ENCODE results near the gene PDXK.
"Not testable (repeated sequence)": the region's sequence is repeated elsewhere in the genome, so short reads cannot be mapped to it uniquely, and the experiment has no call there.

The PDXK gene

DNA sequence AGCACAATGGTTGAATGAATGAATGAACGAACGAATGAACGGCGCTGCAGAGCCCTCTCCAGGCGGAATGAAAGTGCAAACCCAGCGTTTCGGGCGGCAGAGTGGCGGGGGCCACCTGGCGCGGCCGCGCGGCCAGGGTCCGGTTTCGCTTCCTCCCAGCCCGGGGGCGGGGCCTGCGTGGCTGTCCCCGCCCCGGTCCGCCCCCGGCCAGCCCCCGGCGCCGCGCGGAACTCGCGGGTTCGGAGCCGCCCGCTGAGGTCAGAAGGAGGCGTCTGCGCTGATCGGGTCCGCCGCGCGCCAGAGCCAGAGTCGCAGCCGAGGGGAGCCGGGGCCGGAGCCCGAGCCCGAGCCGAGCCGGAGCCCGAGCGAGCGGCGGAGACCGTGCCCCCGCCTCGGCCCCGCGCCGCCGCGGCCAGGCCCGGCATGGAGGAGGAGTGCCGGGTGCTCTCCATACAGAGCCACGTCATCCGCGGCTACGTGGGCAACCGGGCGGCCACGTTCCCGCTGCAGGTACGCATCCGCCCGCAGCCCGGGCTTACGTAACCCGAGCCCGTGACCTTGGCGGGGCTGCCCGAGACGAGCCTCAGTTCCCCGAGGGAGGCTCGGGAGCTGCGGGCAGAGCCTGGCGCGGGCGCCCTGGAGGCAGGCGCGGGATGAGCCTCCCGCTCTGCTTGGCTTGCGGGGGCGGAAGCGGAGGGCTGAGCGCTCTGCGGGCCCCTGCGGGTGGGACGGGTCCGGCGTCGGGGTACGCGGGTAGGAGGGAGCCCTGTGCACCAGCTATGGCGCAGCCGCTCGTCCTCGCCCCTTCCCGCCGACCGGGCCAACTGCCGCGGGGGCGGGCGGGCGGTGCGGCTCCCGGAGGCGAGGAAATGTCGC lies at the start of gene PDXK:
TSS of gene PDXK (plus strand) at position 258 of the 876 bp plus-strand sequence. CDS start at position 424, 166 bp downstream.
- peak in 1 of 2 experiments; percentile 51 for DNase-seq

DNA sequence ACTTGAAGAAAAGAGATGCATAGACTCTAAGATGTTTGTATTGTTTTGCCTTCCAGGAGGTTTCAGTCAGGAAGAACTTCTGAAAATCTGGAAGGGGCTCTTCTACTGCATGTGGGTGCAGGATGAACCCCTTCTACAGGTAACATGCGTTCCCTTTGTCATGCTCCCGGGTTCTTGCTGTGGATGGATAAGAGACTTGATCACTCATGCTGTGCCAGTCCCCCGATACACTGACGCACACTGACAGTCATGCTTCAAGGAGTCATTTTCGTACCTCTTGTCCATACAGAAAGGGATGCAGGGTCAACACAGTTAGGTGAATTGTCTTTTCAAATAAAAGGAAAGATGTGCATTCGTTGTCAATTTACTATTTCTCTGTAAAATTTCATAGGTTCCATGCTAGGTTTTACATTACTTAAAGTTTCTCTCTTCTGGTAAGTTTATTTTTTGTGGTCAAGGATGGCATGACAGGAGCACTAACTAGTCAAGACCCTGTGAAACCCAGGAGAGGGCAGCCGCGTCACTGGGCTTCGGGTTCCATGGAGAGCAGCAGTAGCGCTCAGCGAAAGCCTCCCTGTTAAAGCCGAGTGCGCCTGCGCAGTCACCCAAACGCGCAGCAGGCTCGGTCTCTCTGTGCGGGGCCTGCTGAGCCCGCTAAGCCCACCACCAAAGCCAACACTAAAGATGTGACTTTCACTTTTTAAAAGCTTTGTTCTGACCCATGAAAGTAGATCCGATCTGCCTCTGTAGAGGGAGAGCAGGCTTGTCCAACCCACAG lies 48.9 kb upstream of the PDXK start:
- no peak for DNase-seq

DNA sequence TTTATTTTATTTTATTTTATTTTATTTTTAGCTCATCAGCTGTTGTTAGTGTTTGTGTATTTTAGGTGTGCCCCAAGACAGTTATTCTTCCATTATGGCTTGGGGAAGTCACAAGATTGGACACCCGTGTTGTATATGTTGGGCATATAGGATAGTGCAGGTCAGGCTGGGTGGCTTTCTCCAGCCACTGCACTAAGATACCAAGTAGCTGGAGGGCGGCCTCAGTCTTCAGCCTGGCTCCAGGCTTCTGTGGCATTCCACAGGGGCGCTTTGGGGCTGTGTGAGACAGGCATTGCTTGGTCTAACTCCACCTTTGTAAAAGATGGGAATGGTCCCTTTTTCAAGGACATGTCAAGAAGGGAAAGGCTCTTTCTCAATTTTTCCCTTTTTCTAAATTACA lies 43.1 kb upstream of the PDXK start:
- no peak for DNase-seq

DNA sequence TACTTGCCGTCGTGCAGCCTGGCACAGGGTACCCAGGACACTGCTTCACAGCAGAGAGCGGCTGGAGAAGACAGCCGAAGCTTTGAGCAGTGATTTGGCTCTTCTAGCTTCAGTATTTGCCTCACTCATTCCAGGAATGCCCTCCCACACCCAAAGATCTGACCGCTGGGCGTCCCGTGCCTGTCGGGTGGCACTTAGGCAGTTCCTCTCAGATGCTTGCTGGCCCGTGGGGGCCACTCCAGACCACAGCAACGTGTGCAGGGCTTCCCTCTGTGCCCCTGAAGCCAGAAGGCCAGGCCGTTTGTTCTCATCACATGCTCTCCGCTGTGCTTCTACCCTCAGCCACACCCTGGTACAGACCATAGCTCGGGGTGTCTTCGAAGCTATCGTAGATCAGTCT lies 42.5 kb upstream of the PDXK start:
- no peak for DNase-seq

DNA sequence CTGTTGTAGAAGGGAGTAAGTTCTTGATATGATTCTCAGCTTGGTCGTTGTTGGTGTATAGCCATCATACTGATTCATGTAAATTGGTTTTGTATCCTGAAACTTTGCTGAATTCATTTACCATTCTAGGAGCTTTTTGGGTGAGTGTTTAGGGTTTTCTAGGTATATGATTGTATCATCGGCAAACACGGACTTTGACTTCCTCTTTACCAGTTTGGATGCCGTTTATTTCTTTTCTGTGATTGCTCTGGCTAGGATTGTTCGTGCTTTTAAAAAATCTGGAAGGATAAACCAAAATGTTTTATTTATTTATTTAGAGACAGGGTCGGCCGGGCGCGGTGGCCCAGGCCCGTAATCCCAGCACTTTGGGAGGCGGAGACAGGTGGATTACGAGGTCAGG lies 39.0 kb upstream of the PDXK start:
- no peak for DNase-seq

DNA sequence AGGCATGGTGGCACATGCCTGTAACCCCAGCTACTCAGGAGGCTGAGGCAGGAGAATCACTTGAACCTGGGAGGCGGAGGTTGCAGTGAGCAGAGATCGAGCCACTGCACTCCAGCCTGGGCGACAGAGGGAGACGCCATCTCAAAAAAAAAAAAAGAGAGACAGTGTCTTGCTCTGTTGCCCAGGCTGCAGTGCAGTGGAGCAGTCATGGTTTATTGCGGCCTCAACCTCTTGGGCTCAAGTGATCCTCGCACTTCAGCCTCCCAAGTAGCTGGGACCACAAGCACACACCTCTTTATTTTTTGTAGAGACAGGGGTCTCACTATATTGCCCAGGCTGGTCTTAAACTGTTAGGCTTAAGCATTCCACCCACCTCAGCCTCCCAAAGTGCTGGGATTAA lies 38.5 kb upstream of the PDXK start:
- not testable (repeated sequence) for DNase-seq

DNA sequence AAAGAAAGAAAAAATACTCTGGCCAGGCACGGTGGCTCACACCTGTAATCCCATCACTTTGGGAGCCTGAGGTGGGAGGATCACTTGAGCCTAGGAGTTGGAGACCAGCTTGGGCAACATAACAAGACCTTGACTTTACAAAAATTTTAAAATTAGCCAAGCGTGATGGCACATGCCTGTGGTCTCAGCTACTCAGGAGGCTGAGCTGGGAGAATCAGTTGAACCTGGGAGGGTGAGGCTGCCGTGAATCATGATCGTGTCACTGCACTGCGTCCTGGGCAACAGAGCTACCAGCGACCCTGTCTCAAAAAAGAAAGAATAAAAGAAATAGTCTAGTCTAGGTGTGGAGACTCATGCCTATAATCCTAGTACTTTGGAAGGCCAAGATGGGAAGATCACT lies 37.3 kb upstream of the PDXK start:
- DNase-seq: no peak

DNA sequence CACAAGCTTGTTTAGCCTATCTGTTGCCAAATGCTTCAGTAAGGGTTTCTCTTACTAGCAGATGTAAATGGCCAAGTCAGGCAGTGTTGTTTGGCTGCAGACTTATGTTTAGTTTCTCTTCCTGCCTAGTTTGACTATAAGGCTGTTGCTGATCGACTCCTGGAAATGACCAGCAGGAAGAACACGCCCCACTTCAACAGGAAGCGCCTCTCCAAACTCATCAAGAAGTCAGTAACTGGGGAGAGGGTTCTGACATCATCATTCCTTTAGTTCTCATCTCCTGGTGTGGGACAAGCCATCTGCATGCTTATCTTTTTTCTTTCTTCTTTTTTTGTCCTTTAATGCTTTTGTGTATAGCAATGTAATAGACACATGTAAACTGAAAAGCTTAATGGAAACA lies 34.5 kb upstream of the PDXK start:
- DNase-seq: no peak

DNA sequence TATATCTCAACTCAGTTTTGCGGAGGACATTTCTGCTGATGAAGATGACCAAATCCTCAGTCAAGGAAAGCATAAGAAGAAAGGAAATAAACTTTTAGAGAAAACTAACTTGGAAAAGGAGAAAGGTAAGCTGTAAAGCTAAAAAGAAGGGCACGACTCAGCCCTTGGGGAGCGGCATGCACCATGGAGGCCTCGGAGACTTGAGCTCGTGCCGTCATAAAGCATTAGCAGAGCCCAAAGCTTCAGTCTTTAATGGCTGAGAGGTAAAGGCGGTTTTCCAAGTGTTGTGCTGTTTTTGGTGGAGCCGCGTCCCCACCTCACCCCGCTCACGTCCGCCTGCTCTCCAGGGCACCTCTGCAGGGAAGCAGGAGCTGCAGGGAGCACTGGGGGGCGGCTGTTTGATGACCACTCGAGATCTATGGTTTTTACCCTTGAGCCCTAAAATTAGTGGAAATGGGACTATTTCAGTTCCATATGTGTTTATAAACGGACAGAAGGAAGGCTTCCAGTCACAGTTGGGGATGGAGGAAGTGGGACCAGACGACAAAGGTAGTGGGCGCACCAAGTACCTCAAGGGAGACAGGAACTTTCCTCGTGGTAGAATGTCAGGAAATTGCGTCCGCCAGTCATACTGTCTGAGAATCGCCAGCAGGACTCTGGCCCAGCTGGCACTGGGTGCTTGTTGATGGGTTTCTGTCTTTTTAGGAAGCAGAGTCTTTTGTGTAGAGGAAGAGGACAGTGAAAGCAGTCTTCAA lies 31.9 kb upstream of the PDXK start:
- DNase-seq: no peak

DNA sequence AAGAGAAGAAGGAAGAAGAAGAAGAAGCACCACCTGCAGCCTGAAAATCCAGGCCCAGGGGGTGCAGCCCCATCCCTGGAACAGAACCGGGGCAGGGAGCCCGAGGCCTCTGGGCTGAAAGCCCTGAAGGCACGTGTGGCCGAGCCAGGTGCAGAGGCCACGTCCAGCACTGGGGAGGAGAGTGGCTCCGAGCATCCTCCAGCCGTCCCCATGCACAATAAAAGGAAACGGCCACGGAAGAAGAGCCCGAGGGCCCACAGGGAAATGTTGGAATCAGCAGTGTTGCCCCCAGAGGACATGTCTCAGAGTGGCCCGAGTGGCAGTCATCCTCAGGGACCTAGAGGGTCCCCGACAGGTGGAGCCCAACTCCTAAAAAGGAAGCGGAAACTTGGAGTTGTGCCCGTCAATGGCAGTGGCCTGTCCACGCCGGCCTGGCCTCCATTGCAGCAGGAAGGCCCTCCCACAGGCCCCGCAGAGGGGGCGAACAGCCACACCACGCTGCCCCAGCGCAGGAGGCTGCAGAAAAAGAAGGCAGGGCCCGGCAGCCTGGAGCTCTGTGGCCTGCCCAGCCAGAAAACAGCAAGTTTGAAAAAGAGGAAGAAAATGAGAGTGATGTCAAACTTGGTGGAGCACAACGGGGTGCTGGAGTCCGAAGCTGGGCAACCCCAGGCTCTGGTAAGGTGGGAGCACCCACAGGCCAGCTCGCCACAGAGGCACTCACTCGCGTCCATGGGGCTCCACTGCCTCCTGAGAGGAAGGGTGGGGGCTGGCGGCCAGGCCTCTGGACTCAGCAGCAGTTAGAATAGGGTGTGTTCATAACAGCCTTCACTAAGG lies 31.1 kb upstream of the PDXK start:
- no peak for DNase-seq

DNA sequence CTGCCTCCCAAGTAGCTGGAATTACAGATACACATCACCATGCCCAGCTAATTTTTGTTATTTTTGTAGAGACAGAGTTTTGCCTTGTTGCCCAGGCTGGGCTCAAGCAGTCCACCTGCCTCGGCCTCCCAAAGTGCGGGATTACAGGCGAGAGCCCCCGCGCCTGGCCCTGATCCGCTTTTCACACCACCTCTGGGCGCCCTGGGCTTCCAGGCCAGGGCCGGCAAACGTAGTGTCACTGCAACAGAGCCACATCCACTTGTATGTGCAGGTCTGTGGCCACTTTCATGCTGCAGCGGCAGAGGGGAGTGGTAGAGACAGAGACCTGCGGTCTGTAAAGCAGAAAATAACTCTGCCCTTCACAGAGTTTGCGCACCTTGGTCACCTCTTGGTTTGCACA lies 30.0 kb upstream of the PDXK start:
- DNase-seq: no peak

DNA sequence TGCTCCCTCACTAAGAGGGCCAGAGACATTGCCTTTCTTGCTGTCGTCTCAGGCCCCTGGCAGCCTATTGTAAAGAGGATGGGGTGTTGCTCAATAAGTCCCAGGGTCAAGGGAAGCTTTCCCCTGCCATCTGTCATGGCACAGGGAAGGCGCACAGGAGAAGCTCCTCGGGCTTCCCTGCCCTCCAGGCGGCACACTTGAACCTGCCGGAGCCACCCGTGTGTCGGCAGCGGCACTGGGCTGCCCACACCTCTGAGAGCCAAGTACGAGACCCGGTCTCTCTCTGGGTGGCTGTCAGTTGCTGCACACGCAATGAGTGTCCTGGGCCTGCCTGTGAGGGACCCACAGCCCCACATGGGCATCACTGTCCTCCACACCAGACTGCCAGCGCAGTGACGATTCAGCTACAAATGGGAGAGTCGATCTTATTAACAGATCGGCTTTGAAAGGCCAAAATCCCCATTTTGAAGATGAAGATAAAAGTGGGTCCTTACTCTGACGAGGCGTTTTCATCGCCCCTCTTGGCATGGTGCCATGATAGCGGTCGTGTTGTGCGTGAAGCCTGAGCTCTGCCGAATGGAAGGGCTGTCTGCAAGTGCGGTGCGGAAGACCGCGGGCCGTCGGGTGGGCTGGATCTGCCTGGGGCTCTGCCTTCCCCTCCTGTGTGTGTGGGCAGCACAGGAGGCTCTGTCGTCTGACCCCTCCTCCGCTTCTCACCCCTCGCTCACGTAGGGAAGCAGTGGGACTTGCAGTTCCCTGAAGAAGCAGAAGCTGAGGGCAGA lies 29.2 kb upstream of the PDXK start:
- no peak for DNase-seq

DNA sequence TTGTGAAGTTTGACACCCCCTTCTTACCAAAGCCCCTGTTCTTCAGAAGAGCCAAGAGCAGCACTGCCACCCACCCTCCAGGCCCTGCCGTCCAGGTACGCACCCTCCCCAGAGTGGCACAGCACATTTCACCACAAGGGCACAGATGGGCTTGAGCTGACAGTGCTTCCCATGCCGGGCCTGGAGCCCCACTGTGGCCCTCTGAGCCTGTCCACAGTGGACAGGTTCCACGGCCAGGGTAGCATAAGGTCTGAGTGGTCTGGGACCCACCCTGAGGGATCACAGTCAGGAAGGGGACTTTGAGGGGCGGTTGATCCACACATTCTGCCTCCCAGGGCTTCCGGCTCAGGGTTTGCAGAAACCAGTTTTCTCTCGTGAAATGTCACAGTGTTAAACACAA lies 28.6 kb upstream of the PDXK start:
- DNase-seq: no peak

DNA sequence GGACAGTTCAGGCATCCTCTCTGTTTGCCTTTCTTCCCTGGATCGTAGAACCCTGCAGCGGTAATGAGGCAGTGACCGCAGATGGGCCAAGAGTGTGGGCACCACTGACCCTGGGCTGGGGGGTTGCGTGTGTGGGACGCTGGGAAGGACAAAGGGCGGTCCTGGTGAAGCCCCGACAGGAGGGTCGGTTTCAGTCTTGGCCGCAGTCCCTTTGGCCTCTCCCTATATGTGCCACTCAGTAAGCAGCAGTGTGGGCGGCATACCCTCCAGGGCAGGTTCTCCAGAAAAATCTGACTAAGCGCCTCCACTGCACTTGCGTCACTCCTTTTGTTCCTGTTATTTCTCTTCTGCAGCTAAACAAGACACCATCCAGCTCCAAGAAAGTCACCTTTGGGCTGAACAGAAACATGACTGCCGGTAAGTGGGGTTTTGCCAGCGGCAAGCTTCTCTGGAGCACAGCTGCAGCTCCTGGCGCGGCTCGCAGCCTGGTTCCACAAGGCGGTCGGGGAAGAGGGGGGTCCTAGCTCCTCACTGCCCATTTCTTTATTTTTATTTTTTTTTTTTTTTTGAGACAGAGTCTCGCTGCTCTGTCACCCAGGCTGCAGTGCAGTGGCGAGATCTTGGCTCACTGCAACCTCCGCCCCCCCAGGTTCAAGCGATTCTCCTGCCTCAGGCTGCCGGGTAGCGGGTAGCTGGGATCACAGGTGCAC lies 27.7 kb upstream of the PDXK start:
- DNase-seq: no peak

DNA sequence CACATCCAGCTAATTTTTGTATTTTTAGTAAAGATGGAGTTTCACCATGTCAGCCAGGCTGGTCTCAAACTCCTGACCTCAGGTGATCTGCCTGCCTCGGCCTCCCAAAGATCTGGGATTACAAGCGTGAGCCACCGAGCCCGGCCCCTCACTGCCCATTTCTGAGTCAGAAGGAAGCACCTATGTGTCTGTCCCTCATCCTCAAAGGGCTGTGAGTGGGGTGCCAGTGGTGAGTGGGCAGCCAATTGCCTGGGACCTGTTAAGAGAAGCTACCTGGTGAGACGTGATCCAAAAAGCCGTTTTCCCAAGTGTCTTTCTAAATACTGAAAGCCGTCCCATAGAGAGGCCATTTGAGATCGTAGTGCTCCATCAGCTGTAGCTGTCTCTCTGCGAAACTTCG lies 27.1 kb upstream of the PDXK start:
- no peak for DNase-seq

DNA sequence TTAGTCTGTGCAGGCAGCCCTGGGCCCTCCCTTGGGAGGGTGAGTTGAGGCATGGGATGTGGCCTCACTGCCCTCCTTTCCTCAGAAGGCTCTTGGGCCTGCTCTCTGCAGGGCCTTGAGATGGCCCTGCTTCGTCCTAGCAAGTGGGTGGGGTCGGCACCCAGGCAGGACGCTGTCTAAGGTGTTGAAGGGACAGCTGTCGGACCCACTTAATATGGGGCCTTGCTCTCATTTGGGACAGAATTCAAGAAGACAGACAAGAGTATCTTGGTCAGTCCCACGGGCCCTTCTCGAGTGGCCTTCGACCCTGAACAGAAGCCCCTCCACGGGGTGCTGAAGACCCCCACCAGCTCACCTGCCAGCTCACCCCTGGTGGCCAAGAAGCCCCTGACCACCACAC lies 26.0 kb upstream of the PDXK start:
- no peak for DNase-seq

DNA sequence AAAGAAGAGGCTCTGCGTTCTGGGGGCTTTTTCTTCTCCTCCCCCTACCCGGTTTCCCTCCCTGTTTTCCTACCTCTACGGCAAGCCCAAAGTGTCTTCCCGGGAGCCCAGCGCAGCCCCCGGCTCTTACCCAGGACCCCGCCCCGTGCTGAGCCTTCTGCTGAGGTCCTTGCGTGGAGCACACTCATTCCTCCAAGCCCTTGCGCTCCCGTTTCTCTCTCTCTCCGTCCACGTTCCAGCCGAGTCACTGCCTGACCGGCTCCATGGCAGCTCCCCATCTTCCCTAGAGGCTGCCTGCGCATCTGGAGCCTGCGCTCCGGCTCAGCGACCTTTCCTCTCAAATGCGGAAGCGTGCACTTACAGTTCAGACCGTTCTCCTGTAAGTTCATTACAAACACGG lies 24.9 kb upstream of the PDXK start:
- no peak for DNase-seq

DNA sequence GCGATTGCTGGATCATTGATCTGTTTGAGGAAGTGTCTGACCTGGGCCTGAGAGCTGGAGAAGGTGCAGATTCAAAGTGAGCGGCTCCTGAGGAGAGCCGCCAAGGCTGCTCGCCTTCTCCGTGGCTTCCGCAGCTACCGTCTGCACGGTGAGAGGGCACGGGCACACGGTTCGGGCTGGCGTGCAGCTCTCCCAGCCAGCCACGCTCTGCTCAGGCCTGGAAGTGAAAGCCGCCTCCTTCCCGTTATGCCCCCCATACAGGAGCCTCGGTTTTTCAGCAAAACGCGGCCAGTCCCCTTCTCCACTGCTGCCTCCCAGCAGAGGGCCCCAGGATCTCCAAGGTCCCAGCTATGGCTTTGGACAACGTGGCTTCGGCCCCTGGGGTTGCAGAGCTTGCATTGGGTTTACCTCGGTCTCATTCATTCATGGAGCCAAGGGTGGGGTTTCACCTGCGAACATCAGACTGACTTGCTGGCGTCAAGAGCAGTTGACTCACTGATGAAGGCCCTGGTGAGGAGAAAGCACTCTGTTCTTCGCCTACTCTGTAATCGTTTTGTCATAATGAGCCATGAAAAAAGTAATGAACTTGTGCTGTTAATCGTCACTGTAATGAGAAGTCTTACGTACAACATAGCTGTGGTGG lies 24.4 kb upstream of the PDXK start:
- no peak for DNase-seq

DNA sequence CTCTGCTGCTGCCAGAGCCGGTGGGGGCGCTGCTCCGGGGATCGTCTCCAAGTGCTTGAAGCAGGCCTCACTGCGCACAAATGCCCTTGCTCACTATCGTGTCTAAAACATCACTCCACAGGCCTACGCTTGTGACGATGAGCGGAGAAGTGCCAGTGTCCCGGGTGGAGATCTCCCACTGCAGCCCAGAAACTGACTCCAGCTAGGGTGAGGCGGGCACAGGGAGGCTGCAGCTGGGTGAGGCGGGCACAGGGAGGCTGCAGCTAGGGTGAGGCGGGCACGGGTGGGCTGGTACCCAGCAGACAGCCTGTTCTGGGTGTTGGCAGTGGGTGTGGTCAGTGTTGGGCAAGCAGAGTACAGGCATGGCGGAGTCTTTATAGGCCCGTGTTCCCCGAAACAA lies 22.7 kb upstream of the PDXK start:
- DNase-seq: no peak
